ENCODE measurements around the gene GPSM1. TPM values are rescaled to one million over a fixed set of nuclear protein-coding genes. Genes with fewer than 3 reads are reported as not detected.

The GPSM1 gene, protein sequence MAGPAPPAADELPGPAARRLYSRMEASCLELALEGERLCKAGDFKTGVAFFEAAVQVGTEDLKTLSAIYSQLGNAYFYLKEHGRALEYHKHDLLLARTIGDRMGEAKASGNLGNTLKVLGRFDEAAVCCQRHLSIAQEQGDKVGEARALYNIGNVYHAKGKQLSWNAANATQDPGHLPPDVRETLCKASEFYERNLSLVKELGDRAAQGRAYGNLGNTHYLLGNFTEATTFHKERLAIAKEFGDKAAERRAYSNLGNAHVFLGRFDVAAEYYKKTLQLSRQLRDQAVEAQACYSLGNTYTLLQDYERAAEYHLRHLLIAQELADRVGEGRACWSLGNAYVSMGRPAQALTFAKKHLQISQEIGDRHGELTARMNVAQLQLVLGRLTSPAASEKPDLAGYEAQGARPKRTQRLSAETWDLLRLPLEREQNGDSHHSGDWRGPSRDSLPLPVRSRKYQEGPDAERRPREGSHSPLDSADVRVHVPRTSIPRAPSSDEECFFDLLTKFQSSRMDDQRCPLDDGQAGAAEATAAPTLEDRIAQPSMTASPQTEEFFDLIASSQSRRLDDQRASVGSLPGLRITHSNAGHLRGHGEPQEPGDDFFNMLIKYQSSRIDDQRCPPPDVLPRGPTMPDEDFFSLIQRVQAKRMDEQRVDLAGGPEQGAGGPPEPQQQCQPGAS
- total RNA-seq: 50.3 TPM
- long read RNA-seq, transcript GPSM1-205 (14 exons, 3,633 nt): major isoform, 62 of 194 reads
- long read RNA-seq, transcript GPSM1-204 (4 exons, 2,057 nt): minor isoform, 27 of 194 reads
- long read RNA-seq, transcript GPSM1-203 (4 exons, 1,111 nt): minor isoform, 14 of 194 reads
- long read RNA-seq, partial matches to known transcripts: 26 of 194 reads
- long read RNA-seq, other reads (novel, unspliced or antisense): 62 of 194 reads

DNA sequence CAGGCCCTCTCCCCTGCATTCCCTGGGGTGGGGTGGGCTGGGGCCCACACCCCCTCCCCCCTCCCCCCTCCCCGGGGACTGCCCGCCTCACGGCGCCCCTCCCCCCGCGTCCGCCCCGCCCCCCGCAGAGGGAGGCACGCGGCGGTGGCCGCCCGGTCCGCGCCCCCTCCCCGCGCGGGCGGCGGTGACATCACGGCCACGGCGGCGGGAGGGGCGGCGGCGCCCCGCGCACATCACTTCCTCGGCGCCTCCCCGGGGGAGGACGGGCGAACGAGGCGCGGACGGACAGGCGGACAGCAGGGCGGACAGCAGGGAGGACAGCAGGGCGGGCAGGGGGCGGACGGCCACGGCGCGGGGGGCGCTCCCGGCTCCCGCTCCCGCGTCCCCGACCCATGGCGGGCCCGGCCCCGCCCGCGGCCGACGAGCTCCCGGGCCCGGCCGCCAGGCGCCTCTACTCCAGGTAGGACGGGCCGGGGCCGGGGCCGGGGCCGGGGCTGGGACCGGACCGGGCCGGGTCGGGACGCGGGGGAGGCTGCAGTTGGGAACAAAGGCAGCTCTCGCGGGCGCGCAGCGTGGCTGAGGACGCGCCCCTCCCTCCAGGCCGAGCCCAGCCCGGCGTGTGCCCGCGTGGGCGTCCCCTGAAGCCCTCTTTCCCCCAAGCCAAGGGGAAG, at the start of gene GPSM1:
TSS of gene GPSM1 (plus strand) at position 236 of the 671 bp plus-strand sequence. CDS start at position 393, 157 bp downstream.
- DNase-seq (peak; percentile 77), ATAC-seq (ENCODE audit: poor library complexity) (peak; percentile 33)
- intact Hi-C loops (cut with DNase I): no loop called here

- intact Hi-C loops (cut with DNase I): no loop called here
- no peak for ATAC-seq (ENCODE audit: poor library complexity)
- DNase-seq: no peak
Measured at GRCh38 chr9:136277746-136278145, 49.6 kb upstream of the GPSM1 start.

- ATAC-seq (ENCODE audit: poor library complexity) (no peak), DNase-seq (no peak)
- intact Hi-C loops (cut with DNase I): no loop called here
Measured at GRCh38 chr9:136278221-136278620, 49.1 kb upstream of the GPSM1 start.

DNA sequence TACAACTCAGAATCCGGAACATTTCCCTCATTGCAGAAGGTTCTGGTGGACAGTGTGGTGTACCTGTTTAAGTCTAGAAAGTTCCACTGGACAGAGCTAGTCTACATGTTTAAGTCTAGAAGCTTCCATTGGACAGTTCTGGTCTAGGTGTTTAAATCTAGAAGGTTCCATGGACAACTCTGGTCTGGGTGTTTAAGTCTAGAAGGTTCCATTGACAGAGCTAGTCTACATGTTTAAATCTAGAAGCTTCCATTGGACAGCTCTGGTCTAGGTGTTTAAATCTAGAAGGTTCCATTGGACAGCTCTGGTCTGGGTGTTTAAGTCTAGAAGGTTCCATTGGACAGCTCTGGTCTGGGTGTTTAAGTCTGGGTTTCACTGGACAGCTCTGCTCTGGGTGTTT, 48.4 kb upstream of the GPSM1 start:
- ATAC-seq (ENCODE audit: poor library complexity) (no peak), DNase-seq (no peak)
- intact Hi-C loops (cut with DNase I): no loop called here

DNA sequence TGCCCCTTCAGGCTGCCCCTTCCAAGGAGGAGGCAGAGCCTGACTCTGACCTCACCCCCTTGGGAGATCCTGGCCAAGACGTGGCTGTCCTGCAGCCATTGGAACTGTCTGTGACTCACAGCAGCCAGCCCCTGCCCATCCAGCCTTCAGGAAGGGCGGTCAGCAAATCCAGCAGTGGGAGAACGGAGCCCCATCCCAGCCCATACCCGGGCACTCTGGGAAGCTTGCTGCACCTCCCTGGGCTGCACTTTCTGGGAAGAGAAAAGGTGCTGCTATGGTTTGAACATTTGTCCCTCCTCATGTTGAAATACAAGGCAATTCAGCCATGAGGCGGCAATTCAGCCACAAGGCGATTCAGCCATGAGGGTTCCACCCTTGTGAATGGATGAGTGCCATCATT, 47.9 kb upstream of the GPSM1 start:
- no peak for DNase-seq
- intact Hi-C loops (cut with DNase I): no loop called here
- ATAC-seq (ENCODE audit: poor library complexity): no peak

- DNase-seq: no peak
- ATAC-seq (ENCODE audit: poor library complexity): no peak
- intact Hi-C loops (cut with DNase I): loop anchor here (5.0 to 10.0 kb wide), 2 partner anchors 316 to 678 kb away; partner anchors contain the start of gene UBAC1
Measured at GRCh38 chr9:136280535-136281315, 46.6 kb upstream of the GPSM1 start.

DNA sequence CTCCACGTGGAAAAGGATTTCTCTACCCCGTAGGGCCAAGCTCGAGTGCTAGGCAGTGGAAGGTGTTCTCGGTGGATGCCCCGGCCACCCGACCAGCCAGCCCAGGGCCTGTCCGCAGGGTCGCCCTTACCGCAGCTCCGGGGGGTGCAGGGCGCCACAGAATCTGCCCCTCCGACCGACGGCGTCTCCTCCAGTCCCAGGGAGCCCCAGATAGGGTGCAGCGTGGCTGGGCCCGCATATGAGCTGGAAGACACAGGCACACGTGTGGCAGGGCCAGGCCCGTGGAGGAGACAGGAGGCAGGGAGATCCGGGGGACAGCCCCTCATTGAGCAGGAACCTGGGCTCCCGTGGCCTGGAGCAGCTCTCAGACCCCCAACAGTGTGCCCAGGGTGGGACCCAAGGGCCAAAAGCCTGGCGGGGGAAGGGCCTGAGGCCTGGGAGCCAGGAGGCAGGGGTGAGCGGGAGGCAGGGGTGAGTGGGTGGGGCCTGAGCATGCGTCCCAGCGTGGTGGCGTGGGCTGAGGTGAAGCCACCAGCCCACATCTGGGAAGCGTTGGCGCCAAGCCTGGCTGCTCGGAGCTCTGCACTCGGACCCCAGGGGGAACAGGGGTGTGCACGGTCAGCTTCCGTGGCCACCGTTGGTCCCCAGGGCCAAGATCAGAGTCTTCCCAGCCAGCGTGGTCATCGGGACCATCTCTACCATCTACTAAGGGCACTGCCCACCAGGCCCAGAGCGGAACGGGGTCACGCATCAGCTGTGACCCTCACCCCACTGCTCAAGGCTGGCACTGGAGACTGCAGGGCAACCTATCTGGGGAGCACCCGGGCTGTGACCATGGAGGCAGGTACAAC, 45.7 kb upstream of the GPSM1 start:
- DNase-seq (no peak), ATAC-seq (ENCODE audit: poor library complexity) (no peak)
- intact Hi-C loops (cut with DNase I): loop anchor here (5.0 to 10.0 kb wide), 2 partner anchors 317 to 679 kb away; partner anchors contain the start of gene UBAC1

GRCh38 chr9:136282272-136282861, 45.0 kb upstream of the GPSM1 start:
- ATAC-seq (ENCODE audit: poor library complexity): no peak
- intact Hi-C loops (cut with DNase I): loop anchor here (5.0 to 10.0 kb wide), 2 partner anchors 318 to 680 kb away; partner anchors contain the start of gene UBAC1
- no peak for DNase-seq

- intact Hi-C loops (cut with DNase I): loop anchor here (2.0 to 10.0 kb wide), 3 partner anchors 115 to 681 kb away; partner anchors contain the start of gene UBAC1
- DNase-seq (peak; percentile 86), ATAC-seq (ENCODE audit: poor library complexity) (peak; percentile 98)
Measured at GRCh38 chr9:136283291-136284235, 43.8 kb upstream of the GPSM1 start.

- no peak for ATAC-seq (ENCODE audit: poor library complexity)
- intact Hi-C loops (cut with DNase I): loop anchor here (2.0 to 10.0 kb wide), 3 partner anchors 116 to 682 kb away; partner anchors contain the start of gene UBAC1
- no peak for DNase-seq
Measured at GRCh38 chr9:136284311-136284710, 43.0 kb upstream of the GPSM1 start.

- DNase-seq (no peak), ATAC-seq (ENCODE audit: poor library complexity) (no peak)
- intact Hi-C loops (cut with DNase I): loop anchor here (2.0 to 10.0 kb wide), 3 partner anchors 116 to 683 kb away; partner anchors contain the start of gene UBAC1
Measured at GRCh38 chr9:136284951-136285350, 42.4 kb upstream of the GPSM1 start.

DNA sequence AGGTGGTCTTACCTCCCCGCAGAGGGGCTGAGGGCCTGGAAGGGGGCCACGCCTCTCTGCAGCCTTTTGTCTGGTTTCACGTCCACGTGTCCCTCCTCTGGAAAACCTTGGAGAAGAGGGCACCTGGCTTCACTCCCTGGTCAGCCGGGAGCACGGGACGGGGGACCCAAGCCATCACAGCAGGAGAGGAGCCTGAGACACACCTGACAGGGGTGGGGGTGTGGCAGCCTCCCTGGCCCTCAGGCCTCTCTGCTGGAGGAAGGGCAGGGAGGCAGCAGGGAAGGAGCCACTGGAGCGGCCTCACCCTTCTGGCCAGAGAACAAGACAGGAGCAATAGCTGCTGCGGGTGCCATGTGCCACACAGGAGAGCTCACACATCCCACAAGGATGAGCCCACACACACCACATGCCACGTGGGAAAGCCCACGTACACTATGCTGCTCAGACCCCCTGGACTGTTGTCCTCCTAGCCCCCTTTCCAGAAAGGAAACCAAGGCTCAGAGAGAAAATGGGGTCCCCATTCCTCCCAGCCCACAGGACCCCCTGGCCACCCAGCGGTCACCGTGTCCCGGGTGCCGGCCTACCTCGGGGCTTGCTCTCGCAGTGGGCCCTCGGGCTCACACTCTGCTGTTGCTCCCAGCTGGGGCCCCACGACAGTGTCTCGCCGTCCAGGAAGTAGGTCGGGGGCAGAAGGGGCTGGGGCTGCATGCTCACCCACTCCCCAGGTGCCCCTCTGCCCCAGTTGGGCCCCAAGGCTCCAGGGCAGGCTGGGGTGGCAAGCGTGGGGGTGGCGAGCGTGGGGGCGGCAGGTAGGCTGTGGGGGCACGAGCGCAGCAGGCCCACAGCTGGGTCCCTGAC, 41.6 kb upstream of the GPSM1 start:
- ATAC-seq (ENCODE audit: poor library complexity) (no peak), DNase-seq (no peak)
- intact Hi-C loops (cut with DNase I): loop anchor here (2.0 to 10.0 kb wide), 2 partner anchors 117 to 321 kb away; partner anchors contain the start of gene UBAC1

GRCh38 chr9:136286359-136286986, 40.9 kb upstream of the GPSM1 start:
- ATAC-seq (ENCODE audit: poor library complexity): no peak
- intact Hi-C loops (cut with DNase I): loop anchor here (10.0 kb wide), 1 partner anchor 322 kb away; the partner anchor contains the start of gene UBAC1
- DNase-seq: no peak

DNA sequence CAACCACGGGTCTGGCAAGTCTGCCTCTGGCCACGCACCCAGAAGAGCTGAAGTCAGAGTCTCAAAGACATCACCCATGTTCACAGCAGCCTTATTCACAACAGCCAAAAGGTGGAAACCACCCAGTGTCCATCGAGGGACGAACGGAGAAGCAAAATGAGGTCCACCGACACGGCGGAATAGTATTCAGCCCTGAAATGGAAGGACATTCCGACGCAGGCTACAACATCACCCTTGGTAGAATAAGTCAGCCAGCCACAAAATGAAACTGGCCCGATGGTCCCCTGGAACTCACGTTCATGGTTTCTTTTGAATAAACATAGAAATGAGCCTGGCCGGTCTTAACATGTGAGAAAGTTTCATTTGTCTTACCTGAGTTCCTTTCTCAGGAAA, 40.4 kb upstream of the GPSM1 start:
- DNase-seq (no peak), ATAC-seq (ENCODE audit: poor library complexity) (no peak)
- intact Hi-C loops (cut with DNase I): loop anchor here (10.0 kb wide), 1 partner anchor 322 kb away; the partner anchor contains the start of gene UBAC1

Data from Right ventricle myocardium superior (tissue), 1 donor.